A549 (cell line): ENCODE results near the gene UGT3A1.

Experiments
- ATOH8 ChIP-seq: fragments of 250-450 bp; sonication (Bioruptor Pico); IDR thresholded peaks from 2 replicates; pipeline ENCODE4 v1.5.0; 2020; ENCODE audit warnings: low read depth, mild to moderate bottlenecking, moderate library complexity
- BHLHE40 ChIP-seq: IDR thresholded peaks from 2 replicates; pipeline ENCODE4 v1.6.1; 2012; ENCODE audit warnings: low read depth, low read length, inconsistent platforms
- CEBPB ChIP-seq, 2 experiments: fragments of >200 bp in 1 of 2; sonication (Bioruptor Twin) in 1 of 2; formaldehyde crosslinking in 1 of 2; IDR thresholded peaks; 2 replicates each; pipeline ENCODE4 v1.6.1; 2012 to 2016
- CHD2 ChIP-seq: fragments of 150-350 bp; IDR thresholded peaks from 2 replicates; pipeline ENCODE4 v1.6.1; 2014; ENCODE audit warnings: low read length; ENCODE audit not compliant: partially characterized antibody
- CTCF ChIP-seq: fragments of >200 bp; sonication (Bioruptor Twin); formaldehyde crosslinking; IDR thresholded peaks from 3 replicates; pipeline ENCODE4 v1.5.1; 2016
- ELK1 ChIP-seq: fragments of 150-350 bp; IDR thresholded peaks from 2 replicates; pipeline ENCODE4 v1.6.1; 2014; ENCODE audit warnings: low read depth, mild to moderate bottlenecking, low read length
- FOSB ChIP-seq: fragments of 250-450 bp; sonication (Bioruptor Pico); IDR thresholded peaks from 2 replicates; pipeline ENCODE4 v1.5.0; 2020; ENCODE audit warnings: mild to moderate bottlenecking, moderate library complexity
- JUN ChIP-seq, 2 experiments: fragments of >200 bp; sonication (Bioruptor Twin); formaldehyde crosslinking; IDR thresholded peaks; 2 replicates in 1 of 2; 3 replicates in 1 of 2; pipeline ENCODE4 v1.6.1; 2016 to 2017
- KDM1A ChIP-seq: fragments of 200-600 bp; sonication (generic); IDR thresholded peaks from 2 replicates; pipeline ENCODE4 v1.6.1; 2016; ENCODE audit warnings: low read depth, mild to moderate bottlenecking
- PBX3 ChIP-seq: IDR thresholded peaks from 2 replicates; pipeline ENCODE4 v1.6.1; 2012
- POLR2A ChIP-seq: IDR thresholded peaks from 2 replicates; pipeline ENCODE4 v1.6.1; 2012; ENCODE audit warnings: mild to moderate bottlenecking, low read length
- RAD21 ChIP-seq, 2 experiments: fragments of >200 bp in 1 of 2; sonication (Bioruptor Twin) in 1 of 2; formaldehyde crosslinking in 1 of 2; IDR thresholded peaks in 1 of 2; conservative IDR thresholded peaks in 1 of 2; 2 replicates in 1 of 2; 3 replicates in 1 of 2; pipeline ENCODE4 v1.6.1; 2012 to 2018; ENCODE audit warnings: inconsistent platforms in 1 of 2
- ZFP36 ChIP-seq: fragments of 450-650 bp; IDR thresholded peaks from 2 replicates; pipeline ENCODE4 v1.6.1; 2014; ENCODE audit warnings: borderline replicate concordance; ENCODE audit not compliant: partially characterized antibody

- TF ChIP-seq POLR2A (no peak), PBX3 (no peak), FOSB (CRISPR knock-in tag) (no peak), ZFP36 (no peak), CEBPB (IDR thresholded peaks at IDR 0.05) (no peak), ATOH8 (CRISPR knock-in tag) (no peak), CHD2 (no peak), KDM1A (no peak), CTCF (no peak), RAD21 (conservative IDR thresholded peaks at IDR 0.05 in 1 of 2, IDR thresholded peaks at IDR 0.05 in 1 of 2) (no peak), BHLHE40 (no peak), ELK1 (no peak), JUN (IDR thresholded peaks at IDR 0.05) (no peak)
Measured at GRCh38 chr5:36007366-36007765, 16.2 kb upstream of the UGT3A1 start.
